ENCODE measurements around the gene HSPA12B. TPM values are rescaled to one million over a fixed set of nuclear protein-coding genes. Genes with fewer than 3 reads are reported as not detected.

The HSPA12B gene
- total and polyA plus RNA-seq, 2 donors from 2014 or later, result 8.7 to 18.9 TPM

GRCh38 chr20:3777716-3778629, 45.5 kb downstream of the HSPA12B start:
- no peaks in the 10 kb centered on the region for H3K27me3 ChIP-seq (ENCODE audit: control insufficient read depth, insufficient read depth, low read length)
- peak overlapping the region; percentile 42 to 69 (median 61) for H3K4me3 ChIP-seq (ENCODE audit: low read length in 3 of 3)
- DNase-seq, result peak; percentile 51 to 88 (median 66)
- no peaks in the 10 kb centered on the region for H3K36me3 ChIP-seq (ENCODE audit: control insufficient read depth in 2 of 3, insufficient read depth in 3 of 3, low read length in 3 of 3)
- intact Hi-C loops (cut with DNase I), result no loop called here
- H3K4me1 ChIP-seq (ENCODE audit: control insufficient read depth in 2 of 3, insufficient read depth in 2 of 3, low read depth in 1 of 3, low read length in 3 of 3), result peaks cover 0 to 19% (median 10%) of the 10 kb centered on the region in 3 donors
- H3K9me3 ChIP-seq (ENCODE audit: control insufficient read depth in 2 of 3, insufficient read depth in 1 of 3, low read length in 3 of 3), result no peaks in the 10 kb centered on the region
- FAIRE-seq, result no peak
- TF ChIP-seq CTCF (IDR thresholded peaks at IDR 0.05; ENCODE audit: borderline replicate concordance, extremely low read depth, insufficient read depth), result no peak
- no peak overlapping the region for H3K27ac ChIP-seq (ENCODE audit: low read depth in 2 of 2, low read length in 2 of 2)
- peak overlapping the region in 2 of 3 donors; percentile 43 to 55 for H3K9ac ChIP-seq (ENCODE audit: low read length in 3 of 3)

- Histone ChIP-seq H3K4me3 (ENCODE audit: low read length in 3 of 3) (no peak overlapping the region), H3K9me3 (ENCODE audit: control insufficient read depth in 2 of 3, insufficient read depth in 1 of 3, low read length in 3 of 3) (no peaks in the 10 kb centered on the region), H3K27ac (ENCODE audit: low read depth in 2 of 2, low read length in 2 of 2) (no peak overlapping the region), H3K9ac (ENCODE audit: low read length in 3 of 3) (no peak overlapping the region), H3K27me3 (ENCODE audit: control insufficient read depth, insufficient read depth, low read length) (no peaks in the 10 kb centered on the region), H3K4me1 (ENCODE audit: control insufficient read depth in 2 of 3, insufficient read depth in 2 of 3, low read depth in 1 of 3, low read length in 3 of 3) (peaks cover 0 to 19% (median 10%) of the 10 kb centered on the region in 3 donors), H3K36me3 (ENCODE audit: control insufficient read depth in 2 of 3, insufficient read depth in 3 of 3, low read length in 3 of 3) (no peaks in the 10 kb centered on the region)
- FAIRE-seq (no peak), DNase-seq (peak in 2 of 5 donors; percentile 60 to 80)
- no peak for TF ChIP-seq CTCF (IDR thresholded peaks at IDR 0.05; ENCODE audit: borderline replicate concordance, extremely low read depth, insufficient read depth)
- intact Hi-C loops (cut with DNase I), result no loop called here
Measured at GRCh38 chr20:3778976-3779375, 46.5 kb downstream of the HSPA12B start.

- no peak within 1 kb of the TSS for H3K27ac ChIP-seq (ENCODE audit: low read depth in 2 of 2, low read length in 2 of 2)
- no peak within 1 kb of the TSS for H3K9ac ChIP-seq (ENCODE audit: low read length in 3 of 3)
- H3K27me3 ChIP-seq (ENCODE audit: control insufficient read depth, insufficient read depth, low read length), result no peaks in the 10 kb centered on the region
- TF ChIP-seq CTCF (IDR thresholded peaks at IDR 0.05; ENCODE audit: borderline replicate concordance, extremely low read depth, insufficient read depth), result peak; percentile 33
- no peaks in the 10 kb centered on the region for H3K36me3 ChIP-seq (ENCODE audit: control insufficient read depth in 2 of 3, insufficient read depth in 3 of 3, low read length in 3 of 3)
- H3K9me3 ChIP-seq (ENCODE audit: control insufficient read depth in 2 of 3, insufficient read depth in 1 of 3, low read length in 3 of 3), result no peaks in the 10 kb centered on the region
- DNase-seq (peak; percentile 89 to 98 (median 92)), FAIRE-seq (peak; percentile 95)
- intact Hi-C loops (cut with DNase I), result no loop called here
- H3K4me1 ChIP-seq (ENCODE audit: control insufficient read depth in 2 of 3, insufficient read depth in 2 of 3, low read depth in 1 of 3, low read length in 3 of 3), result peaks cover 0 to 34% (median 13%) of the 10 kb centered on the region in 3 donors
- H3K4me3 ChIP-seq (ENCODE audit: low read length in 3 of 3), result peak within 1 kb of the TSS; percentile 42 to 69 (median 61)
Measured at GRCh38 chr20:3781153-3781910, 48.8 kb downstream of the HSPA12B start, which contains the start of gene SPEF1. Gene SPEF1, minus strand, starts transcription at chr20:3781448. Its CDS starts 161 bp downstream, at chr20:3781287.

Data from kidney (tissue), 14 donors.